Fibroblast of peridontal ligament (primary cell): ENCODE measurements around the gene VPS39.

Source experiments
- DNase-seq: peaks from one replicate; pipeline ENCODE4 v3.0.0-alpha.2; 2010; ENCODE audit errors: extremely low read depth

VPS39 gene

GRCh38 chr15:42158941-42159340 lies 49.2 kb downstream of the VPS39 start:
- DNase-seq: no peak

GRCh38 chr15:42157981-42158765 lies 49.9 kb downstream of the VPS39 start:
- peak; percentile 74 for DNase-seq

- no peak for DNase-seq
Measured at GRCh38 chr15:42157381-42157780, 50.7 kb downstream of the VPS39 start.

- DNase-seq: no peak
Measured at GRCh38 chr15:42156243-42156922, 51.7 kb downstream of the VPS39 start, which contains the start of gene PLA2G4F. Gene PLA2G4F (minus strand): TSS chr15:42156636. CDS start chr15:42156549, 87 bp downstream.

- no peak for DNase-seq
Measured at GRCh38 chr15:42155546-42156242, 52.4 kb downstream of the VPS39 start.

- no peak for DNase-seq
Measured at GRCh38 chr15:42154956-42155355, 53.1 kb downstream of the VPS39 start.

GRCh38 chr15:42154212-42154941 lies 53.7 kb downstream of the VPS39 start:
- no peak for DNase-seq

- DNase-seq: no peak
Measured at GRCh38 chr15:42153874-42154211, 54.3 kb downstream of the VPS39 start.

GRCh38 chr15:42152921-42153698 lies 55.0 kb downstream of the VPS39 start:
- no peak for DNase-seq

GRCh38 chr15:42152196-42152920 lies 55.7 kb downstream of the VPS39 start:
- DNase-seq: peak; percentile 7

- DNase-seq: peak; percentile 14
Measured at GRCh38 chr15:42151736-42152135, 56.4 kb downstream of the VPS39 start.

GRCh38 chr15:42151141-42151561 lies 57.0 kb downstream of the VPS39 start:
- no peak for DNase-seq

GRCh38 chr15:42150219-42150970 lies 57.7 kb downstream of the VPS39 start:
- DNase-seq: no peak

GRCh38 chr15:42149493-42150218 lies 58.4 kb downstream of the VPS39 start:
- DNase-seq: no peak

- no peak for DNase-seq
Measured at GRCh38 chr15:42148808-42149492, 59.2 kb downstream of the VPS39 start.

- no peak for DNase-seq
Measured at GRCh38 chr15:42147431-42147735, 60.7 kb downstream of the VPS39 start.

GRCh38 chr15:42146551-42147430 lies 61.3 kb downstream of the VPS39 start:
- no peak for DNase-seq
